ENCODE data around the gene ALG2. TPM values are rescaled to one million over a fixed set of nuclear protein-coding genes. Genes with fewer than 3 reads are reported as not detected.

The ALG2 gene
- total and polyA plus RNA-seq, 2 of the 13 experiments (the other 11 are each of a cell fraction or from before 2014, with no cell fraction given) = 46.2 to 49.0 TPM

DNA sequence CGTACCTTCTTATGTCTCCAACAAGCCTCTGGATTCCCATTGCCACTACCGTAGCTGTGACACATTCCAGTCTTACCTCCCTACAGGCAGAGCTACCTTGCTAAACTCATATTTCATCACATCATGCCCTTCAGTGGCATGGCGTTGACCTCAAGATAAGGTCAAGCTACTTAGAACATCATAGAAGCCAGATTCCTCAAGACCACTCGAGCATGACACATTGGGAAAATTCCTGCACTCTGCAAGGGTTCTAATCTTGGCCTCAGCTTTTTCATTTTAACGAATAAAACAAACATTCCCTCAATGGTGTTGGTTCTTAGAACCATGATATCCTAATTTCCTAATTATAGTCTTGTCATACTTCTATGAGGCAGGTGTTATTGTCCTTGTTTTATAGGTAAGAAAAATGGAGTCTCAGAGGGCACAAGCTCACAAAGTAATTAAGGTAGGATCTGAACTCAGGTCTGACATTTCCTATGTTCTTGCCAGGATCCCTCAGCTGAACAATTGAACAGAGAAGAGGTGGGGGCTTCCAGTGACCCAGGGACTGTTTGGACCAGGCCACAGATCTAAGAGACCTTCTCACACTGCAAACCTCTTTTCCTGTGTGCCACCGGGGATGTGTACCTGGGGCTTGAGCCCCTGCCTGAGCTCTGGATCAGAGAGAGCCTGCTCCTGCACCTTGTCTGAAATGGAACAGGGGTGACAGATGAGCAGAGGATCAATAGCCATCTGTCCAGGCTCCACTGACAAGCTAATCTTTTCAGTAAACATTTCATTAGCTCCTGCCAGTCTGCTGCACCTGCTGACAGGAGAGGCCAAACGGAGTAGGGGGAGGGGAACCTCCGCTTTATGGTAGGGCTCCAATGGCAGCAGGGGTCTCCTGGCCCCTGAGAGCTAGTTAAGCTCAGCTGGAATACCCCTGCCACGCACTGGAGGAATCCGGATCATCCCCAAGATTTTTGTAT lies 49.3 kb downstream of the ALG2 start (continued):
- TF ChIP-seq, protein P1, sequence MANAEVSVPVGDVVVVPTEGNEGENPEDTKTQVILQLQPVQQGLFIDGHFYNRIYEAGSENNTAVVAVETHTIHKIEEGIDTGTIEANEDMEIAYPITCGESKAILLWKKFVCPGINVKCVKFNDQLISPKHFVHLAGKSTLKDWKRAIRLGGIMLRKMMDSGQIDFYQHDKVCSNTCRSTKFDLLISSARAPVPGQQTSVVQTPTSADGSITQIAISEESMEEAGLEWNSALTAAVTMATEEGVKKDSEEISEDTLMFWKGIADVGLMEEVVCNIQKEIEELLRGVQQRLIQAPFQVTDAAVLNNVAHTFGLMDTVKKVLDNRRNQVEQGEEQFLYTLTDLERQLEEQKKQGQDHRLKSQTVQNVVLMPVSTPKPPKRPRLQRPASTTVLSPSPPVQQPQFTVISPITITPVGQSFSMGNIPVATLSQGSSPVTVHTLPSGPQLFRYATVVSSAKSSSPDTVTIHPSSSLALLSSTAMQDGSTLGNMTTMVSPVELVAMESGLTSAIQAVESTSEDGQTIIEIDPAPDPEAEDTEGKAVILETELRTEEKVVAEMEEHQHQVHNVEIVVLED (CRISPR knock-in tag; IDR thresholded peaks at IDR 0.05; ENCODE audit: borderline replicate concordance) = no peak
- TF ChIP-seq POGZ (CRISPR knock-in tag; IDR thresholded peaks at IDR 0.05) = peak; percentile 66
- TF ChIP-seq, protein P2, sequence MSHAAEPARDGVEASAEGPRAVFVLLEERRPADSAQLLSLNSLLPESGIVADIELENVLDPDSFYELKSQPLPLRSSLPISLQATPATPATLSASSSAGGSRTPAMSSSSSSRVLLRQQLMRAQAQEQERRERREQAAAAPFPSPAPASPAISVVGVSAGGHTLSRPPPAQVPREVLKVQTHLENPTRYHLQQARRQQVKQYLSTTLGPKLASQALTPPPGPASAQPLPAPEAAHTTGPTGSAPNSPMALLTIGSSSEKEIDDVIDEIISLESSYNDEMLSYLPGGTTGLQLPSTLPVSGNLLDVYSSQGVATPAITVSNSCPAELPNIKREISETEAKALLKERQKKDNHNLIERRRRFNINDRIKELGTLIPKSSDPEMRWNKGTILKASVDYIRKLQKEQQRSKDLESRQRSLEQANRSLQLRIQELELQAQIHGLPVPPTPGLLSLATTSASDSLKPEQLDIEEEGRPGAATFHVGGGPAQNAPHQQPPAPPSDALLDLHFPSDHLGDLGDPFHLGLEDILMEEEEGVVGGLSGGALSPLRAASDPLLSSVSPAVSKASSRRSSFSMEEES (CRISPR knock-in tag; IDR thresholded peaks at IDR 0.05) = peak; percentile 67; the same call in 1 of the 2 replicates
- TF ChIP-seq, protein P3, sequence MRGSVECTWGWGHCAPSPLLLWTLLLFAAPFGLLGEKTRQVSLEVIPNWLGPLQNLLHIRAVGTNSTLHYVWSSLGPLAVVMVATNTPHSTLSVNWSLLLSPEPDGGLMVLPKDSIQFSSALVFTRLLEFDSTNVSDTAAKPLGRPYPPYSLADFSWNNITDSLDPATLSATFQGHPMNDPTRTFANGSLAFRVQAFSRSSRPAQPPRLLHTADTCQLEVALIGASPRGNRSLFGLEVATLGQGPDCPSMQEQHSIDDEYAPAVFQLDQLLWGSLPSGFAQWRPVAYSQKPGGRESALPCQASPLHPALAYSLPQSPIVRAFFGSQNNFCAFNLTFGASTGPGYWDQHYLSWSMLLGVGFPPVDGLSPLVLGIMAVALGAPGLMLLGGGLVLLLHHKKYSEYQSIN (CRISPR knock-in tag; IDR thresholded peaks at IDR 0.05; ENCODE audit: borderline replicate concordance) = no peak
- TF ChIP-seq CREM (IDR thresholded peaks at IDR 0.05) = no peak
- no peak for TF ChIP-seq CREM (CRISPR knock-in tag; IDR thresholded peaks at IDR 0.05)
- no peak for TF ChIP-seq ZNF766 (CRISPR knock-in tag; IDR thresholded peaks at IDR 0.05; ENCODE audit: borderline replicate concordance)
- no peak for TF ChIP-seq ZNF235 (CRISPR knock-in tag; IDR thresholded peaks at IDR 0.05; ENCODE audit: borderline replicate concordance)
- TF ChIP-seq ZNF432 (CRISPR knock-in tag; IDR thresholded peaks at IDR 0.05; ENCODE audit: borderline replicate concordance) = no peak
- no peak for TF ChIP-seq ZBTB3 (CRISPR knock-in tag; IDR thresholded peaks at IDR 0.05; ENCODE audit: borderline replicate concordance, low read depth)
- TF ChIP-seq MAX (IDR thresholded peaks at IDR 0.05) = peak; percentile 47
- TF ChIP-seq ZNF296 (CRISPR knock-in tag; conservative IDR thresholded peaks at IDR 0.05) = no peak
- no peak for TF ChIP-seq TMF1 (CRISPR knock-in tag; IDR thresholded peaks at IDR 0.05; ENCODE audit: low read depth)
- TF ChIP-seq ZNF510 (CRISPR knock-in tag; IDR thresholded peaks at IDR 0.05; ENCODE audit: low read depth) = no peak
- TF ChIP-seq, protein P4, sequence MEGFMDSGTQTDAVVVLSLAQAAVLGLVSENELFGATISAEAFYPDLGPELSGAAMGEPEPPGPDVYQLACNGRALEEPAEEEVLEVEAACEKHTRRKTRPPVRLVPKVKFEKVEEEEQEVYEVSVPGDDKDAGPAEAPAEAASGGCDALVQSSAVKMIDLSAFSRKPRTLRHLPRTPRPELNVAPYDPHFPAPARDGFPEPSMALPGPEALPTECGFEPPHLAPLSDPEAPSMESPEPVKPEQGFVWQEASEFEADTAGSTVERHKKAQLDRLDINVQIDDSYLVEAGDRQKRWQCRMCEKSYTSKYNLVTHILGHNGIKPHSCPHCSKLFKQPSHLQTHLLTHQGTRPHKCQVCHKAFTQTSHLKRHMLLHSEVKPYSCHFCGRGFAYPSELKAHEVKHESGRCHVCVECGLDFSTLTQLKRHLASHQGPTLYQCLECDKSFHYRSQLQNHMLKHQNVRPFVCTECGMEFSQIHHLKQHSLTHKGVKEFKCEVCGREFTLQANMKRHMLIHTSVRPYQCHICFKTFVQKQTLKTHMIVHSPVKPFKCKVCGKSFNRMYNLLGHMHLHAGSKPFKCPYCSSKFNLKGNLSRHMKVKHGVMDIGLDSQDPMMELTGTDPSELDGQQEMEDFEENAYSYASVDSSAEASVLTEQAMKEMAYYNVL (CRISPR knock-in tag; IDR thresholded peaks at IDR 0.05; ENCODE audit: borderline replicate concordance) = peak; percentile 56; the same call in 1 of the 2 replicates
- TF ChIP-seq SMAD3 (CRISPR knock-in tag; IDR thresholded peaks at IDR 0.05) = peak; percentile 83; the same call in 1 of the 2 replicates
- TF ChIP-seq PAWR (CRISPR knock-in tag; IDR thresholded peaks at IDR 0.05; ENCODE audit: borderline replicate concordance) = no peak

Data from HepG2 (cell line).